ENCODE data around the gene PRKAR2A.

GRCh38 chr3:48750856-48751255 lies 96.8 kb downstream of the PRKAR2A start:
- TF ChIP-seq BHLHE40 (IDR thresholded peaks at IDR 0.05; ENCODE audit: borderline replicate concordance in 1 of 2, low read depth in 2 of 2, low read length in 1 of 2) (no peak), CBFB (IDR thresholded peaks at IDR 0.05; ENCODE audit: low read depth) (no peak), POLR2A (IDR thresholded peaks at IDR 0.05; ENCODE audit: low read depth, low read length) (no peak), NRF1 (conservative IDR thresholded peaks at IDR 0.05; ENCODE audit: low read depth, low read length) (no peak), SIX5 (IDR thresholded peaks at IDR 0.05; ENCODE audit: low read depth, low read length, severe bottlenecking) (no peak), JUNB (IDR thresholded peaks at IDR 0.05) (no peak), EZH2 (IDR thresholded peaks at IDR 0.05; ENCODE audit: borderline replicate concordance, control insufficient read depth, low read depth, low read length) (no peak), CEBPZ (IDR thresholded peaks at IDR 0.05; ENCODE audit: low read depth, low read length) (no peak), DPF2 (IDR thresholded peaks at IDR 0.05) (no peak), HCFC1 (IDR thresholded peaks at IDR 0.05; ENCODE audit: low read length) (no peak), CREB1 (IDR thresholded peaks at IDR 0.05; ENCODE audit: low read depth) (no peak), NFYA (IDR thresholded peaks at IDR 0.05; ENCODE audit: borderline replicate concordance, low read depth, low read length) (no peak), REST (IDR thresholded peaks at IDR 0.05; ENCODE audit: low read depth, low read length) (no peak)
- TF ChIP-seq, protein P1, sequence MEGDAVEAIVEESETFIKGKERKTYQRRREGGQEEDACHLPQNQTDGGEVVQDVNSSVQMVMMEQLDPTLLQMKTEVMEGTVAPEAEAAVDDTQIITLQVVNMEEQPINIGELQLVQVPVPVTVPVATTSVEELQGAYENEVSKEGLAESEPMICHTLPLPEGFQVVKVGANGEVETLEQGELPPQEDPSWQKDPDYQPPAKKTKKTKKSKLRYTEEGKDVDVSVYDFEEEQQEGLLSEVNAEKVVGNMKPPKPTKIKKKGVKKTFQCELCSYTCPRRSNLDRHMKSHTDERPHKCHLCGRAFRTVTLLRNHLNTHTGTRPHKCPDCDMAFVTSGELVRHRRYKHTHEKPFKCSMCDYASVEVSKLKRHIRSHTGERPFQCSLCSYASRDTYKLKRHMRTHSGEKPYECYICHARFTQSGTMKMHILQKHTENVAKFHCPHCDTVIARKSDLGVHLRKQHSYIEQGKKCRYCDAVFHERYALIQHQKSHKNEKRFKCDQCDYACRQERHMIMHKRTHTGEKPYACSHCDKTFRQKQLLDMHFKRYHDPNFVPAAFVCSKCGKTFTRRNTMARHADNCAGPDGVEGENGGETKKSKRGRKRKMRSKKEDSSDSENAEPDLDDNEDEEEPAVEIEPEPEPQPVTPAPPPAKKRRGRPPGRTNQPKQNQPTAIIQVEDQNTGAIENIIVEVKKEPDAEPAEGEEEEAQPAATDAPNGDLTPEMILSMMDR (IDR thresholded peaks at IDR 0.05 in 2 of 3, conservative IDR thresholded peaks at IDR 0.05 in 1 of 3; ENCODE audit: control insufficient read depth in 2 of 3, extremely low read depth in 1 of 3, insufficient read depth in 1 of 3, low read depth in 3 of 3, low read length in 3 of 3): no peak
